MCF 10A (cell line): ENCODE measurements around the gene E2F8. TPM values are rescaled to one million over a fixed set of nuclear protein-coding genes. Genes with fewer than 3 reads are reported as not detected.

ENCODE experiments used
- Bru-seq: library from RNA; stranded (reverse); fragments of 400-500 nt; gene quantifications from one replicate; lab custom pipeline; 2021; lab: Mats Ljungman, UMichigan
- BruChase-seq, 2 experiments: library from RNA; stranded (reverse); fragments of 400-500 nt; gene quantifications; one replicate each; lab custom pipeline; 2021; lab: Mats Ljungman, UMichigan
- BruUV-seq: library from RNA; stranded (reverse); fragments of 400-500 nt; replicated peaks from 2 replicates; lab custom pipeline; 2021; lab: Mats Ljungman, UMichigan
- CTCF ChIA-PET: fragments of 300-600 bp; sonication (Branson Sonifier 250); formaldehyde crosslinking; extraction: SDS; loops from one replicate; lab custom pipeline; 2021; ENCODE audit warnings: antibody characterized with exemption, inconsistent platforms; lab: Yijun Ruan, JAX
- POLR2A ChIA-PET: fragments of 300-600, 350-650 bp; sonication (Branson Sonifier 250); formaldehyde crosslinking; extraction: SDS; loops from one replicate; lab custom pipeline; 2020; ENCODE audit warnings: antibody characterized with exemption, inconsistent platforms; lab: Yijun Ruan, JAX
- DNase-seq: peaks from one replicate; pipeline ENCODE4 v3.0.0-alpha.2; 2018; ENCODE audit not compliant: unreplicated experiment
- H3K27ac Mint-ChIP-seq: one replicate; pipeline ENCODE4 v1.8.0; 2022; ENCODE audit warnings: mild to moderate bottlenecking, low read depth, mixed read lengths; ENCODE audit not compliant: unreplicated experiment
- H3K27me3 Mint-ChIP-seq: one replicate; pipeline ENCODE4 v1.8.0; 2022; ENCODE audit warnings: mixed read lengths; ENCODE audit not compliant: insufficient read depth, unreplicated experiment
- H3K36me3 Mint-ChIP-seq: one replicate; pipeline ENCODE4 v1.8.0; 2022; ENCODE audit warnings: mild to moderate bottlenecking, moderate library complexity, mixed read lengths; ENCODE audit not compliant: insufficient read depth, unreplicated experiment
- H3K4me1 Mint-ChIP-seq: one replicate; pipeline ENCODE4 v1.8.0; 2022; ENCODE audit warnings: mixed read lengths; ENCODE audit not compliant: insufficient read depth, unreplicated experiment
- H3K4me3 Mint-ChIP-seq: one replicate; pipeline ENCODE4 v1.8.0; 2022; ENCODE audit warnings: mild to moderate bottlenecking, moderate library complexity, mixed read lengths; ENCODE audit not compliant: unreplicated experiment
- H3K9me3 Mint-ChIP-seq: one replicate; pipeline ENCODE4 v1.8.0; 2022; ENCODE audit warnings: mixed read lengths; ENCODE audit not compliant: unreplicated experiment
- intact Hi-C: fragments of 100-400 bp; cut with micrococcal nuclease; formaldehyde crosslinking; loops from 2 replicates; pipeline ENCODE4 v1.14.1; 2022
- long read RNA-seq: library from polyadenylated mRNA; stranded (forward); transcript quantifications from one replicate; pipeline ENCODE4 v2.0.0, GENCODE V29; 2022
- total RNA-seq: library from RNA; stranded (reverse); gene quantifications from 2 replicates; pipeline ENCODE4 v1.2.3, GENCODE V29; 2022
- TF ChIP-seq, protein P1 (sequence below): fragments of 200-600 bp; IDR thresholded peaks from one replicate; pipeline ENCODE4 v1.8.0; 2022; ENCODE audit warnings: antibody characterized with exemption, mild to moderate bottlenecking; ENCODE audit not compliant: unreplicated experiment

E2F8 gene, protein sequence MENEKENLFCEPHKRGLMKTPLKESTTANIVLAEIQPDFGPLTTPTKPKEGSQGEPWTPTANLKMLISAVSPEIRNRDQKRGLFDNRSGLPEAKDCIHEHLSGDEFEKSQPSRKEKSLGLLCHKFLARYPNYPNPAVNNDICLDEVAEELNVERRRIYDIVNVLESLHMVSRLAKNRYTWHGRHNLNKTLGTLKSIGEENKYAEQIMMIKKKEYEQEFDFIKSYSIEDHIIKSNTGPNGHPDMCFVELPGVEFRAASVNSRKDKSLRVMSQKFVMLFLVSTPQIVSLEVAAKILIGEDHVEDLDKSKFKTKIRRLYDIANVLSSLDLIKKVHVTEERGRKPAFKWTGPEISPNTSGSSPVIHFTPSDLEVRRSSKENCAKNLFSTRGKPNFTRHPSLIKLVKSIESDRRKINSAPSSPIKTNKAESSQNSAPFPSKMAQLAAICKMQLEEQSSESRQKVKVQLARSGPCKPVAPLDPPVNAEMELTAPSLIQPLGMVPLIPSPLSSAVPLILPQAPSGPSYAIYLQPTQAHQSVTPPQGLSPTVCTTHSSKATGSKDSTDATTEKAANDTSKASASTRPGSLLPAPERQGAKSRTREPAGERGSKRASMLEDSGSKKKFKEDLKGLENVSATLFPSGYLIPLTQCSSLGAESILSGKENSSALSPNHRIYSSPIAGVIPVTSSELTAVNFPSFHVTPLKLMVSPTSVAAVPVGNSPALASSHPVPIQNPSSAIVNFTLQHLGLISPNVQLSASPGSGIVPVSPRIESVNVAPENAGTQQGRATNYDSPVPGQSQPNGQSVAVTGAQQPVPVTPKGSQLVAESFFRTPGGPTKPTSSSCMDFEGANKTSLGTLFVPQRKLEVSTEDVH
- 0.88 and 1.2 TPM in 2 replicates for total RNA-seq
- Bru-seq, nascent RNA: percentile 36 among the genes with signal in this experiment
- percentile 18 among the genes with signal in this experiment for BruChase-seq, experiment 1, labeled RNA remaining after a 6-hour chase
- percentile 31 among the genes with signal in this experiment for BruChase-seq, experiment 2, labeled RNA remaining after a 2-hour chase
- long read RNA-seq, partial matches to known transcripts: 0 of 1 reads
- long read RNA-seq, other reads (novel, unspliced or antisense): 1 of 1 reads

DNA sequence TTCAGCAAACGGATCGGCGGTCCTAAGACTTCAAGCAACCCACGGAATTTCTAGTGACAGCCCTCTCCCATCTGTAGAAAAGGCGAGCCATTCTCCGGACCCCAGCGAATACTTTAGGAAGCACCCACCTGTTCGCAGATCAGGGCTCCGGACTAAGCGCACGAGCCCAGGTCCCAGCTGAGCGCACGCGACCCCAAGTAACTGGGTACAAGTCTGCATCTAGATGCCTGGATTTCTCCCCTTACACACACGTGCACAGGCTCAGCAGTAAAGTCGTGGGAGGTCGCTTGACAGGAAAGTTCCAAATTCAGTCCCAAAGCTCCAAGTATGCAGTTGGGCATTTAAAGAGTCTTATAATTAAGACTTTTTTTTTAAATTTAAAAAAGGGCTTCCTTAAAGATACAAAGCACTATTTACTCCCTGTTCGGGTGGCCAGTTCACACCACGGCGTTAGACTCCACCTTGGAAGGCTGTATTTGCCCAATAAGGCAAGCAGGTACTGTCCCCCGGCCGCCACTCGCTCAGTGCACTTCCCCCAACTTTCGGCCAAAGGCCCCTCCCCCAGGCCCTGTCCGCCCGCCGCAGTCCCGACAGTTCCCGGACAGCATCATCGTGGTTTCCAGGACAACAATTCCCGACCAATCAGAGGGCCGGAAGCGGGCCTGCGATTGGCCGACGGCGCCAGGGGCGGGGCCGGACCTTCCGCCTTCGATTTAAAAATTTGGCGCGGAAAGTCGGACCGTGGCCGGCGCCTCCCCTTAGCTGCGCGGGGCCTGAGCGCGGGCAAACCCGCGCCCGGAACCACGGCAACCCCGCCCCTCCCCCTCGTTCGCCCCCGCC lies at the start of gene E2F8:
E2F8 (minus strand) TSS at position 526 of the 840 bp plus-strand sequence. CDS start 824 bp downstream, outside the sequence.
- TSS peak; percentile 57 for BruUV-seq
- ChIA-PET POLR2A (interaction anchor here (0.6 to 1.5 kb wide), 4 partner anchors 9 to 285 kb away, joined by 3 to 4 read pairs (median 3); no protein-coding TSS in a partner anchor), CTCF (no interaction called here)
- Mint-ChIP-seq H3K4me1 (peaks cover 18% of the 10 kb centered on the region), H3K27me3 (no peaks in the 10 kb centered on the region), H3K36me3 (no peaks in the 10 kb centered on the region), H3K4me3 (peak within 1 kb of the TSS; percentile 85), H3K9me3 (no peaks in the 10 kb centered on the region), H3K27ac (peak within 1 kb of the TSS; percentile 42)
- intact Hi-C loops: loop anchor here (2.0 to 5.0 kb wide), 2 partner anchors 24 to 163 kb away; no protein-coding TSS in a partner anchor
- peak; percentile 95 for DNase-seq
- TF ChIP-seq, protein P1, sequence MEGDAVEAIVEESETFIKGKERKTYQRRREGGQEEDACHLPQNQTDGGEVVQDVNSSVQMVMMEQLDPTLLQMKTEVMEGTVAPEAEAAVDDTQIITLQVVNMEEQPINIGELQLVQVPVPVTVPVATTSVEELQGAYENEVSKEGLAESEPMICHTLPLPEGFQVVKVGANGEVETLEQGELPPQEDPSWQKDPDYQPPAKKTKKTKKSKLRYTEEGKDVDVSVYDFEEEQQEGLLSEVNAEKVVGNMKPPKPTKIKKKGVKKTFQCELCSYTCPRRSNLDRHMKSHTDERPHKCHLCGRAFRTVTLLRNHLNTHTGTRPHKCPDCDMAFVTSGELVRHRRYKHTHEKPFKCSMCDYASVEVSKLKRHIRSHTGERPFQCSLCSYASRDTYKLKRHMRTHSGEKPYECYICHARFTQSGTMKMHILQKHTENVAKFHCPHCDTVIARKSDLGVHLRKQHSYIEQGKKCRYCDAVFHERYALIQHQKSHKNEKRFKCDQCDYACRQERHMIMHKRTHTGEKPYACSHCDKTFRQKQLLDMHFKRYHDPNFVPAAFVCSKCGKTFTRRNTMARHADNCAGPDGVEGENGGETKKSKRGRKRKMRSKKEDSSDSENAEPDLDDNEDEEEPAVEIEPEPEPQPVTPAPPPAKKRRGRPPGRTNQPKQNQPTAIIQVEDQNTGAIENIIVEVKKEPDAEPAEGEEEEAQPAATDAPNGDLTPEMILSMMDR: no peak

DNA sequence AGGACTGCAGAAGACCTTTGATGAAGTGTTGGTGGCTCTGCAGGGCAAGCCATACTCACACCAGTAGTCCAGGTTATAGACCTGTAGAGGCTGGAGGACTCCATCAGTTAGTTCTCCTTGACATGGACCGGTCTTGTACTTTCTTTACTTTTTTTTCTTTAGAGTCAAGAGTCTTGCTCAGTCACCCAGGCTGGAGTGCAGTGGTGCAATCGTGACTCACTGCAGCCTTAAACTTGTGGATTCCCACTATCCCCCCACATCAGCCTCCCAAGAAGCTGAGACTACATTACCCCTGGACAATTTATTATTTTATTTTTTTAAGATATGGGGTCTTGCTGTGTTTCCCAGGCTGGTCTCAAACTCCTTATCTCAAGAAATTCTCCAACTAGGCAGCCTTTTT lies 49.6 kb upstream of the E2F8 start:
- BruUV-seq: no TSS peak
- Mint-ChIP-seq H3K4me3 (no peak overlapping the region), H3K27me3 (peaks cover 12% of the 10 kb centered on the region), H3K36me3 (no peaks in the 10 kb centered on the region), H3K4me1 (no peaks in the 10 kb centered on the region), H3K27ac (no peak overlapping the region), H3K9me3 (no peaks in the 10 kb centered on the region)
- CTCF ChIA-PET: interaction anchor here (0.8 to 1.3 kb wide), 2 partner anchors 30 to 219 kb away, joined by 4 to 5 read pairs; no protein-coding TSS in a partner anchor
- intact Hi-C loops: no loop called here
- POLR2A ChIA-PET: no interaction called here
- DNase-seq: peak; percentile 18
- TF ChIP-seq, protein P1: no peak

DNA sequence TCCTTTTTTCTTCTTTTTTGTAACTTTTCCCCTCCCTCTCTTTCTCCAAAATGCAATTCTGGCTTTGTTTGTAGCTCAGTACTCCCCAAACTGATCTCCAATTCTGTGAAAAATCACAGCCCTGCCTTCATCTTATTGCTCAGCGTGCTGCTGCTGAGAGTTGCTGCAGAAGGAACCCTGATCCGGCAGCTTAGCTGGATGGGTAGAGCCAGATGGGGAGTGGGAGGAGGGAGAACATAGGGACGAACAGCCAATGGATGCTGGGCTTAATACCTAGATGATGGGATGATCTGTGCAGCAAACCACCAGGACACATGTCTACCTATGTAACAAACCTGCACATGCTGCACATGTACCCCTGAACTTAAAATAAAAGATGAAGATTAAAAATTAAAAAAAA lies 47.5 kb upstream of the E2F8 start:
- no peaks in the 10 kb centered on the region for H3K4me1 Mint-ChIP-seq
- intact Hi-C loops: no loop called here
- H3K27me3 Mint-ChIP-seq: no peaks in the 10 kb centered on the region
- H3K36me3 Mint-ChIP-seq: no peaks in the 10 kb centered on the region
- DNase-seq: no peak
- no peaks in the 10 kb centered on the region for H3K9me3 Mint-ChIP-seq
- no TSS peak for BruUV-seq
- TF ChIP-seq, protein P1: no peak
- H3K4me3 Mint-ChIP-seq: no peak overlapping the region
- CTCF ChIA-PET: interaction anchor here (0.7 to 1.7 kb wide), 4 partner anchors 29 to 450 kb away, joined by 3 to 5 read pairs (median 4); no protein-coding TSS in a partner anchor
- POLR2A ChIA-PET: interaction anchor here (0.6 kb wide), 2 partner anchors 136 to 580 kb away, joined by 3 to 4 read pairs; no protein-coding TSS in a partner anchor
- no peak overlapping the region for H3K27ac Mint-ChIP-seq
